OCI-LY1 (cell line): ENCODE data around the gene AK2.

ENCODE experiments used
- H2AFZ ChIP-seq: fragments of 200-600 bp; sonication (generic), shearing (Covaris generic); 2 replicates; pipeline ENCODE4 v1.6.0; 2014; ENCODE audit warnings: antibody characterized with exemption, mild to moderate bottlenecking, low read length
- H3F3A ChIP-seq: fragments of 200-600 bp; sonication (generic), shearing (Covaris generic); 2 replicates; pipeline ENCODE4 v1.6.0; 2014; ENCODE audit warnings: mild to moderate bottlenecking, antibody characterized with exemption, low read length, moderate library complexity; ENCODE audit not compliant: insufficient read depth
- H3K27ac ChIP-seq: fragments of 200-600 bp; sonication (generic); 2 replicates; pipeline ENCODE4 v1.5.1; 2014; ENCODE audit warnings: low read length, mixed run types, mild to moderate bottlenecking, low read depth; ENCODE audit not compliant: poor library complexity, severe bottlenecking
- H3K27me3 ChIP-seq: fragments of 200-600 bp; sonication (generic); 2 replicates; pipeline ENCODE4 v1.6.0; 2014; ENCODE audit warnings: antibody characterized with exemption, mild to moderate bottlenecking, low read length, moderate library complexity; ENCODE audit not compliant: insufficient read depth
- H3K36me3 ChIP-seq: fragments of 200-600 bp; sonication (generic); 2 replicates; pipeline ENCODE4 v1.6.1; 2014; ENCODE audit warnings: mild to moderate bottlenecking, antibody characterized with exemption, low read length, moderate library complexity, mixed read lengths; ENCODE audit not compliant: insufficient read depth
- H3K4me1 ChIP-seq: fragments of 200-600 bp; sonication (generic); 2 replicates; pipeline ENCODE4 v1.5.1; 2014; ENCODE audit warnings: mild to moderate bottlenecking, low read length, moderate library complexity; ENCODE audit not compliant: insufficient read depth, severe bottlenecking
- H3K4me2 ChIP-seq: fragments of 200-600 bp; sonication (generic), shearing (Covaris generic); 2 replicates; pipeline ENCODE4 v1.6.1; 2014; ENCODE audit warnings: low read length
- H3K4me3 ChIP-seq: fragments of 200-600 bp; sonication (generic); 2 replicates; pipeline ENCODE4 v1.5.1; 2014; ENCODE audit warnings: low read length, low read depth, mild to moderate bottlenecking, mixed read lengths; ENCODE audit not compliant: poor library complexity, severe bottlenecking
- H3K79me2 ChIP-seq: fragments of 200-600 bp; shearing (Covaris generic); 2 replicates; pipeline ENCODE4 v1.6.1; 2016; ENCODE audit warnings: mixed run types, low read length, mixed read lengths; ENCODE audit not compliant: insufficient read depth
- H3K9ac ChIP-seq: fragments of 200-600 bp; sonication (generic), shearing (Covaris generic); 2 replicates; pipeline ENCODE4 v1.6.1; 2014; ENCODE audit warnings: mild to moderate bottlenecking, low read length, mixed read lengths
- H3K9me2 ChIP-seq: fragments of 200-600 bp; sonication (generic), shearing (Covaris generic); 2 replicates; pipeline ENCODE4 v1.6.1; 2014; ENCODE audit warnings: low read depth, mild to moderate bottlenecking, low read length, mixed read lengths
- H3K9me3 ChIP-seq: fragments of 200-600 bp; shearing (Covaris generic); 2 replicates; pipeline ENCODE4 v1.6.1; 2014; ENCODE audit warnings: low read length, mixed read lengths
- H4K20me1 ChIP-seq: fragments of 200-600 bp; sonication (generic), shearing (Covaris generic); 2 replicates; pipeline ENCODE4 v1.6.0; 2016; ENCODE audit warnings: mild to moderate bottlenecking, low read length; ENCODE audit not compliant: insufficient read depth
- EZH2 ChIP-seq: fragments of 200-600 bp; sonication (generic), shearing (Covaris generic); IDR thresholded peaks from 2 replicates; pipeline ENCODE4 v1.8.0; 2017; ENCODE audit warnings: borderline replicate concordance, mixed run types, mild to moderate bottlenecking, antibody characterized with exemption, low read length, moderate library complexity, mixed read lengths
- TF ChIP-seq, protein P1 (sequence below): fragments of 200-600 bp; sonication (generic), shearing (Covaris generic); IDR thresholded peaks from 2 replicates; pipeline ENCODE4 v1.5.1; 2017; ENCODE audit warnings: mild to moderate bottlenecking, antibody characterized with exemption, low read length, moderate library complexity, mixed read lengths

Gene AK2

DNA sequence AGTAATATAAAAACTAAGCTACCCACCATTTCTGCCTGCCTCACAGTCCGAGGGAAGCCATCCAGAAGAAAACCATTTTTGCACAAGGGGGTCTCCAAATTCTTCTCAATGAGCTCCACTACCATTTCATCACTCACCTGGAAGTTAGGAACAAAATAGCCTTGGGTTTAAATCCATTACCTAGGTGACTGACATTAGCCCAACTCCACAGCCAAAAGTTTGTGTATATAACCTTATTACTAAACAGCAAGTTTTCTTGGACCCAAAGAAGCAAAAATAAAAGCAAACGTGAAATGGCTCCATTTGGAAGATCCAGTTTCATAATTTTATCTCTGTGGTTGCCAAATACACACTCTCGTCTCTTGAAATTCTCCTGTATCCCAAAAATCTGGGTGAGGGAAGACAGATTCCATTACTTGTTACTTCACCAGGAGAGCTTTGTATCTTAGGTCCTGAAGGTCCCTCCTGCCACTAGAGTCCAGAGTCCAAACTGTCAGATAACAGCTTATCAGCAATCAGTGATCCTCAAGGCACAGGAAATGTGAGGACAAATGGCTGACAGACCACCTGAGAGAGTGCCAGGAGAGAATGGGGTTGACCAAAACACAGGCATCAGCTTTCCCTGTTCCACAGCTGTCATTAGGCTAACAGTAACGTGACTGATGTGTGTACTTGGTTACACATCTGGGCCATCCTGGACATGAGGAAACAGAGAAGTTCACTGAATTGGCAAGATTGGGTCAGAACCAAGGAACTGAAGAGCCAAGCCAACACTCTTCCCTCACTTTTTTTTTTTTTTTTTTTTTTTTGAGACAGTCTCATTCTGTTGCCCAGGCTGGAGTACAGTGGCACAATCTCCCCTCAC, 14.9 kb downstream of the AK2 start:
- Histone ChIP-seq H3K4me1 (peaks cover under 1% of the 10 kb centered on the region), H3K4me3 (no peak overlapping the region), H3K9ac (no peak overlapping the region), H3K27ac (no peak overlapping the region), H3K9me2 (no peaks in the 10 kb centered on the region), H3F3A (no peaks in the 10 kb centered on the region), H3K27me3 (no peaks in the 10 kb centered on the region), H3K4me2 (no peak overlapping the region), H4K20me1 (no peaks in the 10 kb centered on the region), H3K9me3 (no peaks in the 10 kb centered on the region), H2AFZ (no peak overlapping the region), H3K36me3 (peaks cover 87% of the 10 kb centered on the region), H3K79me2 (peaks cover 8% of the 10 kb centered on the region; the same call in 1 of the 2 replicates)
- TF ChIP-seq EZH2: no peak
- TF ChIP-seq, protein P1, sequence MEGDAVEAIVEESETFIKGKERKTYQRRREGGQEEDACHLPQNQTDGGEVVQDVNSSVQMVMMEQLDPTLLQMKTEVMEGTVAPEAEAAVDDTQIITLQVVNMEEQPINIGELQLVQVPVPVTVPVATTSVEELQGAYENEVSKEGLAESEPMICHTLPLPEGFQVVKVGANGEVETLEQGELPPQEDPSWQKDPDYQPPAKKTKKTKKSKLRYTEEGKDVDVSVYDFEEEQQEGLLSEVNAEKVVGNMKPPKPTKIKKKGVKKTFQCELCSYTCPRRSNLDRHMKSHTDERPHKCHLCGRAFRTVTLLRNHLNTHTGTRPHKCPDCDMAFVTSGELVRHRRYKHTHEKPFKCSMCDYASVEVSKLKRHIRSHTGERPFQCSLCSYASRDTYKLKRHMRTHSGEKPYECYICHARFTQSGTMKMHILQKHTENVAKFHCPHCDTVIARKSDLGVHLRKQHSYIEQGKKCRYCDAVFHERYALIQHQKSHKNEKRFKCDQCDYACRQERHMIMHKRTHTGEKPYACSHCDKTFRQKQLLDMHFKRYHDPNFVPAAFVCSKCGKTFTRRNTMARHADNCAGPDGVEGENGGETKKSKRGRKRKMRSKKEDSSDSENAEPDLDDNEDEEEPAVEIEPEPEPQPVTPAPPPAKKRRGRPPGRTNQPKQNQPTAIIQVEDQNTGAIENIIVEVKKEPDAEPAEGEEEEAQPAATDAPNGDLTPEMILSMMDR: no peak

DNA sequence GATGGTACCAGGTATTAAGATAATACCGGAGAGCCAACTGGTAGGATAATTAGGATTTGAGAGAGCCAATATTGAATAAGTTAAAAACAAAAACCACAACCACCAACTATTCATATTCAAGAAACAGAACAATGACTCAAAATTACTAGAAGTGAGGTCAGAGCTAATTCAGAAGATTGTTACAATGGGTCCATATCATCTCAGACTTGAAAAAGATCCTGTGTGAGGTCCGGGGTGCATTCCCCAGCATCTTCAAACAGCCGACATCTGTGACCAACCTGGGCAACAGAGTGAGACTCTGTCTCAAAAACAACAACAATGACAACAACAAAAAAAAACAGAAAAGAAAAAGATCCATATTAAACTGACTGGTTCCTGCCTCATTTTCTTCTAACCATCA, 18.6 kb downstream of the AK2 start:
- Histone ChIP-seq H3F3A (no peaks in the 10 kb centered on the region), H3K9me2 (no peaks in the 10 kb centered on the region), H3K79me2 (no peaks in the 10 kb centered on the region), H3K36me3 (peaks cover 84% of the 10 kb centered on the region), H3K4me1 (no peaks in the 10 kb centered on the region), H2AFZ (no peak overlapping the region), H3K9ac (no peak overlapping the region), H3K4me3 (no peak overlapping the region), H4K20me1 (no peaks in the 10 kb centered on the region), H3K27ac (no peak overlapping the region), H3K27me3 (no peaks in the 10 kb centered on the region), H3K4me2 (no peak overlapping the region), H3K9me3 (no peaks in the 10 kb centered on the region)
- TF ChIP-seq, protein P1: no peak
- no peak for TF ChIP-seq EZH2

DNA sequence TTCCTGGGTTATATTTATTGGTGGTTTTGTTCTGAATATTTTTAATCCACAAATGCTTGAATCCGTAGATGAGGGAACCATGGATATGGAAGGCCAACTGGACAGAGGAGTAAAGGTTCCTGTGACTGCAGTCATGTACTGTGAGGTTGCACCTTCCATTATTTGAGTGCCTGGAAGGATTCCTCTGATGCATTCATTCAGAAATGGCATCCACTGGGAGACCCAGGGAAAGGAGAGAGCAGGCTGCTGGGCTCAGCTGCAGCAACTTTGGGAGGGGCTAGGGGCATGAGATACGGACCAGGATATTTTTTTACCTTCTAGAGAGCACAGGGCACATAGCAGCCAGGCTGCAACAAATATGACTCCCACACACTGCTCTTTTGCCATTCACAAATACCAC, 19.5 kb downstream of the AK2 start:
- no peaks in the 10 kb centered on the region for H3K27me3 ChIP-seq
- no peaks in the 10 kb centered on the region for H3K4me1 ChIP-seq
- H3K4me3 ChIP-seq: no peak overlapping the region
- H3K9me2 ChIP-seq: no peaks in the 10 kb centered on the region
- H3K79me2 ChIP-seq: no peaks in the 10 kb centered on the region
- no peaks in the 10 kb centered on the region for H3F3A ChIP-seq
- no peaks in the 10 kb centered on the region for H3K9me3 ChIP-seq
- H4K20me1 ChIP-seq: no peaks in the 10 kb centered on the region
- peaks cover 84% of the 10 kb centered on the region for H3K36me3 ChIP-seq
- H3K4me2 ChIP-seq: no peak overlapping the region
- no peak overlapping the region for H3K27ac ChIP-seq
- H2AFZ ChIP-seq: no peak overlapping the region
- H3K9ac ChIP-seq: no peak overlapping the region
- TF ChIP-seq, protein P1: no peak
- no peak for TF ChIP-seq EZH2
